IMR-90 (cell line): ENCODE results near the gene CEP162. TPM values are rescaled to one million over a fixed set of nuclear protein-coding genes. Genes with fewer than 3 reads are reported as not detected.

Experiments used
- ATAC-seq: fragments of 200-7000 bp; cut with Tn5 transposase; 2 replicates; pipeline ENCODE4 v1.9.1; 2020; ENCODE audit warnings: low read depth, mild to moderate bottlenecking, moderate library complexity
- BruUV-seq: library from RNA; stranded (reverse); fragments of 400-500 nt; replicated peaks from 2 replicates; lab custom pipeline; 2021; lab: Mats Ljungman, UMichigan
- CTCF ChIA-PET: fragments of 300-600 bp; formaldehyde crosslinking; extraction: SDS; loops from one replicate; lab custom pipeline; 2021; ENCODE audit warnings: antibody characterized with exemption; lab: Yijun Ruan, JAX
- POLR2A ChIA-PET: fragments of 300-600 bp; sonication (Branson Sonifier 250); formaldehyde crosslinking; loops from one replicate; lab custom pipeline; 2022; ENCODE audit warnings: antibody characterized with exemption; ENCODE audit not compliant: unreplicated experiment; lab: Charles Lee
- DNase-seq: peaks from one replicate; pipeline ENCODE4 v3.0.0; 2013
- H2AFZ ChIP-seq: replicated peaks from 2 replicates; pipeline ENCODE3; 2013; ENCODE audit warnings: low read length, mild to moderate bottlenecking; ENCODE audit not compliant: poor library complexity
- H2AK5ac ChIP-seq: 2 replicates; pipeline ENCODE4 v1.6.1; 2013; ENCODE audit warnings: low read depth, low read length, inconsistent platforms
- H2AK9ac ChIP-seq: replicated peaks from 2 replicates; pipeline ENCODE3; 2013; ENCODE audit warnings: mild to moderate bottlenecking, low read depth, low read length, moderate library complexity; ENCODE audit not compliant: poor library complexity
- H2BK120ac ChIP-seq: 2 replicates; pipeline ENCODE4 v1.6.1; 2013; ENCODE audit warnings: low read depth, low read length, inconsistent platforms
- H2BK15ac ChIP-seq: 3 replicates; pipeline ENCODE4 v1.6.1; 2013; ENCODE audit warnings: low read depth, low read length, inconsistent platforms
- H2BK20ac ChIP-seq: 2 replicates; pipeline ENCODE4 v1.6.1; 2013; ENCODE audit warnings: low read depth, mild to moderate bottlenecking, inconsistent platforms, low read length, moderate library complexity
- H2BK5ac ChIP-seq: 2 replicates; pipeline ENCODE4 v1.6.1; 2013; ENCODE audit warnings: mild to moderate bottlenecking, low read depth, low read length, inconsistent platforms; ENCODE audit not compliant: poor library complexity, severe bottlenecking
- H3K14ac ChIP-seq: replicated peaks from 2 replicates; pipeline ENCODE4 v1.6.1; 2013; ENCODE audit warnings: low read depth, low read length, inconsistent platforms
- H3K18ac ChIP-seq: 2 replicates; pipeline ENCODE4 v1.6.1; 2013; ENCODE audit warnings: low read depth, low read length, control low read depth
- H3K23ac ChIP-seq: 2 replicates; pipeline ENCODE4 v1.6.1; 2013; ENCODE audit warnings: low read depth, low read length, inconsistent platforms
- H3K27ac ChIP-seq: 2 replicates; pipeline ENCODE4 v1.5.1; 2013; ENCODE audit warnings: mild to moderate bottlenecking, control low read depth, low read length; ENCODE audit not compliant: insufficient read depth
- H3K27me3 ChIP-seq: 2 replicates; pipeline ENCODE4 v1.6.1; 2013; ENCODE audit warnings: low read length; ENCODE audit not compliant: control insufficient read depth, insufficient read depth
- H3K36me3 ChIP-seq: 2 replicates; pipeline ENCODE4 v1.6.1; 2013; ENCODE audit warnings: low read length, mixed read lengths; ENCODE audit not compliant: control insufficient read depth, insufficient read depth
- H3K4ac ChIP-seq: 2 replicates; pipeline ENCODE4 v1.6.1; 2013; ENCODE audit warnings: low read depth, low read length, inconsistent platforms
- H3K4me1 ChIP-seq: 2 replicates; pipeline ENCODE4 v1.6.1; 2013; ENCODE audit warnings: low read length, mixed read lengths; ENCODE audit not compliant: control insufficient read depth, insufficient read depth
- H3K4me2 ChIP-seq: 2 replicates; pipeline ENCODE4 v1.6.1; 2013; ENCODE audit warnings: low read depth, mild to moderate bottlenecking, control low read depth, low read length, moderate library complexity
- H3K4me3 ChIP-seq: 2 replicates; pipeline ENCODE4 v1.5.1; 2013; ENCODE audit warnings: low read depth, mild to moderate bottlenecking, control low read depth, low read length, moderate library complexity; ENCODE audit not compliant: insufficient read depth
- H3K56ac ChIP-seq: 2 replicates; pipeline ENCODE4 v1.6.1; 2013; ENCODE audit warnings: low read length, inconsistent platforms; ENCODE audit not compliant: insufficient read depth; ENCODE audit errors: extremely low read depth
- H3K79me1 ChIP-seq, 2 experiments: 2 replicates each; pipeline ENCODE4 v1.6.1; 2013; ENCODE audit warnings: low read length in 2 of 2, inconsistent platforms in 1 of 2, low read depth in 1 of 2
- H3K9ac ChIP-seq: 2 replicates; pipeline ENCODE4 v1.6.1; 2013; ENCODE audit warnings: low read depth, low read length, control low read depth
- H3K9me1 ChIP-seq: 2 replicates; pipeline ENCODE4 v1.6.1; 2013; ENCODE audit warnings: low read length, inconsistent platforms; ENCODE audit not compliant: insufficient read depth
- H3K9me3 ChIP-seq: 2 replicates; pipeline ENCODE4 v1.6.1; 2013; ENCODE audit warnings: low read length; ENCODE audit not compliant: control insufficient read depth, insufficient read depth
- H4K20me1 ChIP-seq: 2 replicates; pipeline ENCODE4 v1.6.1; 2013; ENCODE audit warnings: low read length, inconsistent platforms; ENCODE audit not compliant: insufficient read depth
- H4K5ac ChIP-seq: 2 replicates; pipeline ENCODE4 v1.6.1; 2013; ENCODE audit warnings: mild to moderate bottlenecking, low read depth, low read length, control low read depth
- H4K8ac ChIP-seq, 2 experiments: 2 replicates each; pipeline ENCODE4 v1.6.1; 2013; ENCODE audit warnings: low read depth in 2 of 2, low read length in 2 of 2, control low read depth in 1 of 2, inconsistent platforms in 1 of 2
- H4K91ac ChIP-seq: 2 replicates; pipeline ENCODE4 v1.6.1; 2013; ENCODE audit warnings: low read depth, low read length, inconsistent platforms; ENCODE audit not compliant: insufficient read depth
- BHLHE40 ChIP-seq: fragments of 150-350 bp; IDR thresholded peaks from 2 replicates; pipeline ENCODE4 v1.6.1; 2016; ENCODE audit warnings: mild to moderate bottlenecking, low read depth, low read length
- CEBPB ChIP-seq: IDR thresholded peaks from 2 replicates; pipeline ENCODE4 v1.6.1; 2012; ENCODE audit warnings: low read depth, low read length, improper control_type of control experiment
- CHD1 ChIP-seq: IDR thresholded peaks from 2 replicates; pipeline ENCODE4 v1.6.1; 2012; ENCODE audit warnings: low read depth, low read length, improper control_type of control experiment
- CTCF ChIP-seq: conservative IDR thresholded peaks from 2 replicates; pipeline ENCODE4 v1.5.1; 2012; ENCODE audit warnings: mild to moderate bottlenecking, low read depth, low read length, improper control_type of control experiment
- ELK1 ChIP-seq: fragments of 150-350 bp; IDR thresholded peaks from 2 replicates; pipeline ENCODE4 v1.6.1; 2016; ENCODE audit warnings: low read depth, mild to moderate bottlenecking, low read length, moderate library complexity, borderline replicate concordance
- FOS ChIP-seq: fragments of 150-350 bp; IDR thresholded peaks from 2 replicates; pipeline ENCODE4 v1.6.1; 2016; ENCODE audit warnings: low read depth, low read length
- MAFK ChIP-seq: IDR thresholded peaks from 2 replicates; pipeline ENCODE4 v1.6.1; 2012; ENCODE audit warnings: low read depth, low read length, improper control_type of control experiment
- MAZ ChIP-seq: IDR thresholded peaks from 2 replicates; pipeline ENCODE4 v1.6.1; 2012; ENCODE audit warnings: low read depth, mild to moderate bottlenecking, low read length, improper control_type of control experiment, moderate library complexity, borderline replicate concordance
- MXI1 ChIP-seq: IDR thresholded peaks from 2 replicates; pipeline ENCODE4 v1.6.1; 2012; ENCODE audit warnings: low read depth, mild to moderate bottlenecking, low read length, moderate library complexity, borderline replicate concordance
- NFE2L2 ChIP-seq: fragments of 150-350 bp; IDR thresholded peaks from 2 replicates; pipeline ENCODE4 v1.6.1; 2016; ENCODE audit warnings: low read depth, mild to moderate bottlenecking, low read length
- POLR2A ChIP-seq: IDR thresholded peaks from 2 replicates; pipeline ENCODE4 v1.6.1; 2012; ENCODE audit warnings: mild to moderate bottlenecking, low read depth, low read length
- RAD21 ChIP-seq: IDR thresholded peaks from 2 replicates; pipeline ENCODE4 v1.6.1; 2012; ENCODE audit warnings: low read length, improper control_type of control experiment
- RCOR1 ChIP-seq: IDR thresholded peaks from 2 replicates; pipeline ENCODE4 v1.6.1; 2012; ENCODE audit warnings: mild to moderate bottlenecking, low read length, improper control_type of control experiment; ENCODE audit not compliant: insufficient replicate concordance
- RFX5 ChIP-seq: IDR thresholded peaks from 2 replicates; pipeline ENCODE4 v1.8.0; 2012; ENCODE audit warnings: low read depth, mild to moderate bottlenecking, low read length, moderate library complexity
- SMC3 ChIP-seq: fragments of 150-350 bp; IDR thresholded peaks from 2 replicates; pipeline ENCODE4 v1.6.1; 2016; ENCODE audit warnings: low read depth, mild to moderate bottlenecking, antibody characterized with exemption, low read length, moderate library complexity
- USF2 ChIP-seq: fragments of 150-350 bp; IDR thresholded peaks from 2 replicates; pipeline ENCODE4 v1.6.1; 2017; ENCODE audit warnings: mild to moderate bottlenecking, antibody characterized with exemption, low read length, low read depth
- WGBS, 2 experiments: methylation state at CpG; one replicate each; pipeline versions ENCODE4 v1.1.5 to v1.1.7; 2013; ENCODE audit warnings: missing lambda C conversion rate in 2 of 2; ENCODE audit not compliant: insufficient read length in 1 of 2; ENCODE audit errors: extremely low coverage in 2 of 2; 5-methylcytosine and 5-hydroxymethylcytosine counted together
- dilution Hi-C: fragments of 300-500 bp; cut with HindIII; formaldehyde crosslinking; loops from one replicate; pipeline ENCODE4 v1.14.3; 2018; ENCODE audit warnings: low sequenced_read_pairs; ENCODE audit not compliant: unreplicated experiment
- in situ Hi-C: fragments of 300-500 bp; cut with MboI; formaldehyde crosslinking; loops from 3 replicates; pipeline ENCODE4 v1.14.3; 2019; ENCODE audit warnings: low sequenced_read_pairs, inconsistent platforms, mixed read lengths
- intact Hi-C: fragments of 100-400 bp; cut with micrococcal nuclease; formaldehyde crosslinking; loops from 2 replicates; pipeline ENCODE4 v1.10.0; 2022
- polyA plus RNA-seq, 3 experiments: library from polyadenylated mRNA; depleted of rRNA; stranded (reverse); fragments of >200 nt; gene quantifications; 2 replicates each; pipeline ENCODE4 v1.2.3, GENCODE V29; 2012; ENCODE audit warnings: low replicate concordance in 1 of 3
- total RNA-seq: library from RNA; depleted of rRNA; stranded (reverse); fragments of >200 nt; gene quantifications from 2 replicates; pipeline ENCODE4 v1.2.3, GENCODE V29; 2012

The CEP162 gene
- total and polyA plus RNA-seq, 2 of the 4 experiments (the other 2 are of a cell fraction): 1.2 to 1.6 TPM

- Histone ChIP-seq H3K23ac (no peak overlapping the region), H3K18ac (no peak overlapping the region), H4K5ac (no peak overlapping the region), H2BK120ac (no peak overlapping the region), H3K4me2 (no peak overlapping the region), H4K91ac (no peak overlapping the region), H2BK20ac (no peak overlapping the region), H2BK15ac (no peak overlapping the region), H3K9ac (no peak overlapping the region), H2AK9ac (no peak overlapping the region), H3K9me1 (no peaks in the 10 kb centered on the region), H3K4ac (no peak overlapping the region), H4K8ac (no peak overlapping the region), H3K56ac (no peak overlapping the region), H2BK5ac (no peak overlapping the region), H2AK5ac (no peak overlapping the region), H3K4me1 (peaks cover 1% of the 10 kb centered on the region; the same call in 1 of the 2 replicates), H3K14ac (no peak overlapping the region; the same call in 1 of the 2 replicates), H2AFZ (no peak overlapping the region), H3K79me1 (no peaks in the 10 kb centered on the region), H3K27me3 (no peaks in the 10 kb centered on the region), H3K27ac (no peak overlapping the region), H3K9me3 (no peaks in the 10 kb centered on the region), H3K4me3 (no peak overlapping the region), H3K36me3 (peaks cover 1% of the 10 kb centered on the region; the same call in 1 of the 2 replicates), H4K20me1 (peaks cover 3% of the 10 kb centered on the region; the same call in 1 of the 2 replicates)
- no TSS peak for BruUV-seq
- dilution Hi-C loops (no loop called here), intact Hi-C loops (no loop called here), in situ Hi-C loops (no loop called here)
- TF ChIP-seq BHLHE40 (no peak), POLR2A (no peak), RFX5 (no peak), MAZ (no peak), FOS (no peak), MAFK (no peak), USF2 (no peak), ELK1 (no peak), CHD1 (no peak), CEBPB (no peak), SMC3 (no peak), CTCF (no peak), NFE2L2 (no peak), RCOR1 (no peak), MXI1 (no peak), RAD21 (no peak)
- ATAC-seq: no peak
- CTCF ChIA-PET: interaction anchor here (0.6 kb wide), 1 partner anchor 590 kb away, joined by 3 read pairs; no protein-coding TSS in a partner anchor
- DNase-seq: no peak
- WGBS, 2 experiments: 80% methylated on average over 1 of the region's 2 CpGs; no CpG with 5 or more reads in 1 of the 2 experiments
- POLR2A ChIA-PET: no interaction called here
Measured at GRCh38 chr6:84197708-84198107, 29.7 kb downstream of the CEP162 start.
